B cell (primary cell): ENCODE results near the gene ABHD10. TPM values are rescaled to one million over a fixed set of nuclear protein-coding genes. Genes with fewer than 3 reads are reported as not detected.

Experiments used
- ATAC-seq: fragments of 200-7000 bp; cut with Tn5 transposase; one replicate; pipeline ENCODE4 v1.10.0; 2021; ENCODE audit warnings: low read depth, mild to moderate bottlenecking, moderate number of reproducible peaks, moderate library complexity
- CTCF ChIA-PET: fragments of 350-600 bp; sonication (Branson Sonifier 250); formaldehyde crosslinking; loops from one replicate; lab custom pipeline; 2021; ENCODE audit warnings: antibody characterized with exemption, inconsistent platforms; lab: Charles Lee
- POLR2A ChIA-PET: fragments of 350-600 bp; sonication (Branson Sonifier 250); formaldehyde crosslinking; loops from one replicate; lab custom pipeline; 2021; ENCODE audit warnings: antibody characterized with exemption; lab: Charles Lee
- DNase-seq: peaks from one replicate; pipeline ENCODE4 v3.0.0; 2013
- H2AFZ ChIP-seq: 2 replicates; pipeline ENCODE4 v1.6.1; 2012; ENCODE audit warnings: mild to moderate bottlenecking, low read depth, low read length; ENCODE audit not compliant: insufficient read depth, poor library complexity, severe bottlenecking
- H3K27ac ChIP-seq, 2 donors: 1 replicate in 1 of 2; 2 replicates in 1 of 2; pipeline ENCODE4 v1.5.1; 2012 to 2013; ENCODE audit warnings: low read length in 2 of 2, mild to moderate bottlenecking in 2 of 2, moderate library complexity in 1 of 2
- H3K27me3 ChIP-seq, 4 experiments: fragments of 200-600 bp in 1 of 4; sonication (generic) in 1 of 4; replicated peaks in 1 of 4; 1 replicate in 2 of 4; 2 replicates in 2 of 4; pipeline versions ENCODE4 v1.6.1 to v1.7.0; 2013 to 2016; ENCODE audit warnings: low read length in 3 of 4, mild to moderate bottlenecking in 2 of 4, mixed read lengths in 1 of 4, moderate library complexity in 1 of 4; ENCODE audit not compliant: insufficient read depth in 4 of 4, control insufficient read depth in 3 of 4; ENCODE audit errors: control extremely low read depth in 1 of 4
- H3K36me3 ChIP-seq, 2 experiments: replicated peaks in 1 of 2; 1 replicate in 1 of 2; 2 replicates in 1 of 2; pipeline versions ENCODE4 v1.6.1 to v1.7.1; 2013; ENCODE audit warnings: low read length in 1 of 2; ENCODE audit not compliant: insufficient read depth in 2 of 2, control insufficient read depth in 1 of 2; ENCODE audit errors: control extremely low read depth in 1 of 2, extremely low read depth in 1 of 2
- H3K4me1 ChIP-seq, 2 donors: fragments of 200-600 bp in 1 of 2; sonication (generic) in 1 of 2; 1 replicate in 1 of 2; 2 replicates in 1 of 2; pipeline versions ENCODE4 v1.5.1 to v1.6.1; 2013 to 2017; ENCODE audit warnings: low read length in 2 of 2; ENCODE audit not compliant: control insufficient read depth in 2 of 2, insufficient read depth in 2 of 2
- H3K4me2 ChIP-seq: replicated peaks from 2 replicates; pipeline ENCODE3; 2012; ENCODE audit warnings: mild to moderate bottlenecking, low read depth, low read length; ENCODE audit not compliant: poor library complexity, severe bottlenecking
- H3K4me3 ChIP-seq, 5 experiments: fragments of 200-600 bp in 1 of 5; sonication (generic) in 1 of 5; 1 replicate in 3 of 5; 2 replicates in 2 of 5; pipeline versions ENCODE4 v1.5.1 to v1.7.0; 2011 to 2016; ENCODE audit warnings: low read length in 4 of 5, mild to moderate bottlenecking in 4 of 5, low read depth in 2 of 5, control low read depth in 1 of 5, moderate library complexity in 1 of 5; ENCODE audit not compliant: insufficient read depth in 1 of 5; ENCODE audit errors: control extremely low read depth in 1 of 5, extremely low read depth in 1 of 5
- H3K79me2 ChIP-seq: fragments of 200-600 bp; sonication (generic); one replicate; pipeline ENCODE4 v1.6.0; 2016; ENCODE audit warnings: low read length; ENCODE audit not compliant: control insufficient read depth, insufficient read depth
- H3K9ac ChIP-seq: fragments of 200-600 bp; sonication (generic); 2 replicates; pipeline ENCODE4 v1.6.1; 2017; ENCODE audit warnings: mild to moderate bottlenecking, low read length, moderate library complexity
- H3K9me3 ChIP-seq, 3 donors: one replicate each; pipeline versions ENCODE4 v1.6.1 to v1.7.1; 2013; ENCODE audit warnings: low read length in 2 of 3; ENCODE audit not compliant: control insufficient read depth in 2 of 3, insufficient read depth in 1 of 3; ENCODE audit errors: control extremely low read depth in 1 of 3
- H4K20me1 ChIP-seq: 2 replicates; pipeline ENCODE4 v1.6.0; 2012; ENCODE audit warnings: mild to moderate bottlenecking, low read length; ENCODE audit not compliant: insufficient read depth, control insufficient read depth, poor library complexity, severe bottlenecking
- H3K27ac Mint-ChIP-seq: one replicate; pipeline ENCODE4 v1.8.0; 2021; ENCODE audit warnings: mixed read lengths
- H3K27me3 Mint-ChIP-seq: one replicate; pipeline ENCODE4 v1.8.0; 2021; ENCODE audit warnings: mixed read lengths
- H3K4me1 Mint-ChIP-seq: one replicate; pipeline ENCODE4 v1.8.0; 2021; ENCODE audit warnings: mixed read lengths
- H3K4me3 Mint-ChIP-seq: one replicate; pipeline ENCODE4 v1.8.0; 2021; ENCODE audit warnings: mixed read lengths
- H3K9me3 Mint-ChIP-seq: one replicate; pipeline ENCODE4 v1.8.0; 2022; ENCODE audit warnings: mixed read lengths; ENCODE audit not compliant: insufficient read depth
- CTCF ChIP-seq: fragments of 200-600 bp; IDR thresholded peaks from one replicate; pipeline ENCODE4 v1.8.0; 2022; ENCODE audit warnings: antibody characterized with exemption, mild to moderate bottlenecking
- EZH2 ChIP-seq: IDR thresholded peaks from 2 replicates; pipeline ENCODE4 v1.6.1; 2012; ENCODE audit warnings: borderline replicate concordance, low read depth, mild to moderate bottlenecking, moderate library complexity, low read length; ENCODE audit not compliant: insufficient read depth, poor library complexity, severe bottlenecking
- WGBS: methylation state at CpG from one replicate; pipeline ENCODE4 v1.1.5; 2013; ENCODE audit warnings: missing lambda C conversion rate; ENCODE audit not compliant: insufficient coverage; 5-methylcytosine and 5-hydroxymethylcytosine counted together
- intact Hi-C: fragments of 100-400 bp; cut with micrococcal nuclease; formaldehyde crosslinking; loops from one replicate; pipeline ENCODE4 v1.10.0; 2022
- polyA plus RNA-seq: library from polyadenylated mRNA; depleted of rRNA; stranded (reverse); fragments of >200 nt; gene quantifications from 2 replicates; pipeline ENCODE4 v1.2.3, GENCODE V29; 2012
- total RNA-seq, 2 donors: library from RNA; stranded (reverse); fragments of 120-200 nt in 1 of 2; gene quantifications; 1 replicate in 1 of 2; 2 replicates in 1 of 2; pipeline versions ENCODE4 v1.2.3 to v1.2.4, GENCODE V29; 2013 to 2022

The ABHD10 gene
- total and polyA plus RNA-seq, 2 donors (not counting 1 experiment from before 2014, with no cell fraction given) = 22.1 to 40.1 TPM

GRCh38 chr3:111937871-111938270, 41.0 kb upstream of the ABHD10 start:
- intact Hi-C loops = no loop called here
- Histone ChIP-seq H3K9ac (no peak overlapping the region), H3K4me2 (no peak overlapping the region), H3K79me2 (no peaks in the 10 kb centered on the region), H3K4me3 (no peak overlapping the region), H3K9me3 (no peaks in the 10 kb centered on the region), H4K20me1 (no peaks in the 10 kb centered on the region), H3K27me3 (no peaks in the 10 kb centered on the region), H3K4me1 (no peaks in the 10 kb centered on the region), H2AFZ (no peak overlapping the region), H3K36me3 (peaks cover 0 to 1% of the 10 kb centered on the region in 2 experiments), H3K27ac (no peak overlapping the region)
- ChIA-PET POLR2A (no interaction called here), CTCF (interaction anchor here (1.4 kb wide), 1 partner anchor 29 kb away, joined by 4 read pairs; no protein-coding TSS in a partner anchor)
- Mint-ChIP-seq H3K4me1 (no peaks in the 10 kb centered on the region), H3K9me3 (no peaks in the 10 kb centered on the region), H3K27me3 (peaks cover 5% of the 10 kb centered on the region), H3K4me3 (no peak overlapping the region), H3K27ac (no peak overlapping the region)
- DNase-seq = no peak
- no peak for ATAC-seq
- TF ChIP-seq CTCF (no peak), EZH2 (no peak)

GRCh38 chr3:111939873-111940272, 39.0 kb upstream of the ABHD10 start:
- Histone ChIP-seq H3K4me3 (no peak overlapping the region), H2AFZ (no peak overlapping the region), H3K79me2 (no peaks in the 10 kb centered on the region), H3K4me2 (no peak overlapping the region), H3K9ac (no peak overlapping the region), H4K20me1 (no peaks in the 10 kb centered on the region), H3K27me3 (no peaks in the 10 kb centered on the region), H3K9me3 (no peaks in the 10 kb centered on the region), H3K4me1 (no peaks in the 10 kb centered on the region), H3K36me3 (peaks cover 0 to 1% of the 10 kb centered on the region in 2 experiments), H3K27ac (no peak overlapping the region)
- WGBS = 90% methylated on average over 2 of the region's 2 CpGs
- CTCF ChIA-PET = no interaction called here
- no peak for TF ChIP-seq CTCF
- no peak for TF ChIP-seq EZH2
- intact Hi-C loops = no loop called here
- POLR2A ChIA-PET = no interaction called here
- ATAC-seq (no peak), DNase-seq (no peak)
- Mint-ChIP-seq H3K9me3 (no peaks in the 10 kb centered on the region), H3K27me3 (peaks cover 5% of the 10 kb centered on the region), H3K4me1 (no peaks in the 10 kb centered on the region), H3K4me3 (no peak overlapping the region), H3K27ac (no peak overlapping the region)
